ENCODE measurements around the gene NRF1.

NRF1 gene

GRCh38 chr7:129773328-129773731 is 161.8 kb downstream of the NRF1 start:
- H3K4me3 ChIP-seq (ENCODE audit: low read depth, low read length) = no peak overlapping the region
- no peak for TF ChIP-seq CTCF (IDR thresholded peaks at IDR 0.05; ENCODE audit: low read depth, low read length)

- H3K4me3 ChIP-seq (ENCODE audit: low read depth, low read length) = no peak overlapping the region
- TF ChIP-seq CTCF (IDR thresholded peaks at IDR 0.05; ENCODE audit: low read depth, low read length) = no peak
Observed at GRCh38 chr7:129773871-129774270, 162.4 kb downstream of the NRF1 start.

GRCh38 chr7:129774359-129774758 is 162.8 kb downstream of the NRF1 start:
- TF ChIP-seq CTCF (IDR thresholded peaks at IDR 0.05; ENCODE audit: low read depth, low read length) = no peak
- H3K4me3 ChIP-seq (ENCODE audit: low read depth, low read length) = no peak overlapping the region

- no peak overlapping the region for H3K4me3 ChIP-seq (ENCODE audit: low read depth, low read length)
Observed at GRCh38 chr7:129774871-129775694, 163.6 kb downstream of the NRF1 start.

GRCh38 chr7:129775695-129776361 is 164.3 kb downstream of the NRF1 start:
- TF ChIP-seq CTCF (IDR thresholded peaks at IDR 0.05; ENCODE audit: low read depth, low read length) = no peak
- H3K4me3 ChIP-seq (ENCODE audit: low read depth, low read length) = no peak overlapping the region

More at GRCh38 chr7:129774871-129775694, 163.6 kb downstream of the NRF1 start:
- no peak for TF ChIP-seq CTCF (IDR thresholded peaks at IDR 0.05; ENCODE audit: low read depth, low read length)

- no peak overlapping the region for H3K4me3 ChIP-seq (ENCODE audit: low read depth, low read length)
- no peak for TF ChIP-seq CTCF (IDR thresholded peaks at IDR 0.05; ENCODE audit: low read depth, low read length)
Observed at GRCh38 chr7:129776362-129776722, 164.8 kb downstream of the NRF1 start.

GRCh38 chr7:129777195-129777844 is 165.8 kb downstream of the NRF1 start:
- no peak overlapping the region for H3K4me3 ChIP-seq (ENCODE audit: low read depth, low read length)
- no peak for TF ChIP-seq CTCF (IDR thresholded peaks at IDR 0.05; ENCODE audit: low read depth, low read length)

Data from WI38 (cell line).